Neuronal stem cell (in vitro differentiated cells): ENCODE data around the gene TAS1R2.

Experiments
- DNase-seq: peaks from one replicate; pipeline ENCODE4 v3.0.0-alpha.2; 2013; ENCODE audit warnings: low spot score
- H2AFZ ChIP-seq: one replicate; pipeline ENCODE4 v1.6.1; 2013; ENCODE audit warnings: mild to moderate bottlenecking, low read length, inconsistent platforms
- H2AK5ac ChIP-seq: 2 replicates; pipeline ENCODE4 v1.6.1; 2013; ENCODE audit warnings: low read depth, mild to moderate bottlenecking, inconsistent platforms, low read length, moderate library complexity, mixed read lengths
- H2BK120ac ChIP-seq: 2 replicates; pipeline ENCODE4 v1.6.1; 2013; ENCODE audit warnings: low read depth, mild to moderate bottlenecking, inconsistent platforms, low read length, moderate library complexity, mixed read lengths
- H2BK12ac ChIP-seq: one replicate; pipeline ENCODE4 v1.6.1; 2013; ENCODE audit warnings: low read length, inconsistent platforms
- H2BK15ac ChIP-seq: 2 replicates; pipeline ENCODE4 v1.6.1; 2013; ENCODE audit warnings: mild to moderate bottlenecking, low read length, inconsistent platforms, mixed read lengths
- H2BK5ac ChIP-seq: one replicate; pipeline ENCODE4 v1.6.1; 2013; ENCODE audit warnings: inconsistent platforms, mild to moderate bottlenecking, low read length, moderate library complexity
- H3K14ac ChIP-seq: one replicate; pipeline ENCODE4 v1.6.1; 2013; ENCODE audit warnings: low read length, inconsistent platforms
- H3K18ac ChIP-seq: 2 replicates; pipeline ENCODE4 v1.6.1; 2013; ENCODE audit warnings: low read length, inconsistent platforms
- H3K23ac ChIP-seq: 2 replicates; pipeline ENCODE4 v1.6.1; 2013; ENCODE audit warnings: low read depth, mild to moderate bottlenecking, mixed read lengths, low read length, inconsistent platforms; ENCODE audit not compliant: poor library complexity
- H3K27ac ChIP-seq: replicated peaks from 3 replicates; pipeline ENCODE4 v1.5.1; 2013; ENCODE audit warnings: low read length, inconsistent platforms
- H3K27me3 ChIP-seq, 3 experiments: 2 replicates each; pipeline ENCODE4 v1.6.1; 2013; ENCODE audit warnings: low read length in 3 of 3, mild to moderate bottlenecking in 2 of 3, inconsistent platforms in 1 of 3, low read depth in 1 of 3, mixed read lengths in 1 of 3, moderate library complexity in 1 of 3; ENCODE audit not compliant: control insufficient read depth in 3 of 3, insufficient read depth in 3 of 3
- H3K36me3 ChIP-seq, 2 donors: replicated peaks in 1 of 2; 2 replicates each; pipeline ENCODE4 v1.6.1; 2013; ENCODE audit warnings: low read length in 2 of 2; ENCODE audit not compliant: control insufficient read depth in 2 of 2, insufficient read depth in 2 of 2
- H3K4ac ChIP-seq: 2 replicates; pipeline ENCODE4 v1.6.1; 2013; ENCODE audit warnings: inconsistent platforms, mild to moderate bottlenecking, low read length, moderate library complexity
- H3K4me1 ChIP-seq, 2 donors: 1 replicate in 1 of 2; 2 replicates in 1 of 2; pipeline ENCODE4 v1.6.1; 2013; ENCODE audit warnings: low read length in 2 of 2, low read depth in 1 of 2; ENCODE audit not compliant: control insufficient read depth in 2 of 2, insufficient read depth in 1 of 2
- H3K4me2 ChIP-seq: one replicate; pipeline ENCODE4 v1.6.1; 2013; ENCODE audit warnings: mild to moderate bottlenecking, low read length, inconsistent platforms; ENCODE audit not compliant: insufficient read depth, poor library complexity, severe bottlenecking
- H3K4me3 ChIP-seq, 2 donors: 2 replicates each; pipeline ENCODE4 v1.5.1; 2013; ENCODE audit warnings: low read length in 2 of 2, mild to moderate bottlenecking in 2 of 2, inconsistent platforms in 1 of 2, moderate library complexity in 1 of 2
- H3K79me1 ChIP-seq: one replicate; pipeline ENCODE4 v1.6.1; 2013; ENCODE audit warnings: low read depth, mild to moderate bottlenecking, inconsistent platforms, low read length, moderate library complexity
- H3K9ac ChIP-seq: one replicate; pipeline ENCODE4 v1.6.1; 2013; ENCODE audit warnings: mild to moderate bottlenecking, low read depth, low read length, inconsistent platforms; ENCODE audit not compliant: poor library complexity
- H3K9me3 ChIP-seq, 2 donors: replicated peaks in 1 of 2; 2 replicates each; pipeline versions ENCODE3 to v1.6.1; 2013; ENCODE audit warnings: low read length in 2 of 2, mild to moderate bottlenecking in 2 of 2, inconsistent platforms in 1 of 2, low read depth in 1 of 2, mixed read lengths in 1 of 2, moderate library complexity in 1 of 2; ENCODE audit not compliant: control insufficient read depth in 2 of 2, insufficient read depth in 1 of 2
- H4K8ac ChIP-seq: one replicate; pipeline ENCODE4 v1.6.1; 2013; ENCODE audit warnings: low read depth, mild to moderate bottlenecking, inconsistent platforms, low read length, moderate library complexity
- H4K91ac ChIP-seq: one replicate; pipeline ENCODE4 v1.6.1; 2013; ENCODE audit warnings: low read length, low read depth, mild to moderate bottlenecking, inconsistent platforms; ENCODE audit not compliant: poor library complexity
- WGBS, 2 donors: extraction: QIAGEN DNeasy Blood & Tissue Kit; methylation state at CpG; one replicate each; pipeline ENCODE4 v1.1.7; 2013; ENCODE audit warnings: missing lambda C conversion rate in 2 of 2, mixed read lengths in 1 of 2; ENCODE audit not compliant: insufficient read length in 2 of 2, insufficient replicate concordance in 1 of 2; ENCODE audit errors: extremely low coverage in 2 of 2; 5-methylcytosine and 5-hydroxymethylcytosine counted together

The TAS1R2 gene

DNA sequence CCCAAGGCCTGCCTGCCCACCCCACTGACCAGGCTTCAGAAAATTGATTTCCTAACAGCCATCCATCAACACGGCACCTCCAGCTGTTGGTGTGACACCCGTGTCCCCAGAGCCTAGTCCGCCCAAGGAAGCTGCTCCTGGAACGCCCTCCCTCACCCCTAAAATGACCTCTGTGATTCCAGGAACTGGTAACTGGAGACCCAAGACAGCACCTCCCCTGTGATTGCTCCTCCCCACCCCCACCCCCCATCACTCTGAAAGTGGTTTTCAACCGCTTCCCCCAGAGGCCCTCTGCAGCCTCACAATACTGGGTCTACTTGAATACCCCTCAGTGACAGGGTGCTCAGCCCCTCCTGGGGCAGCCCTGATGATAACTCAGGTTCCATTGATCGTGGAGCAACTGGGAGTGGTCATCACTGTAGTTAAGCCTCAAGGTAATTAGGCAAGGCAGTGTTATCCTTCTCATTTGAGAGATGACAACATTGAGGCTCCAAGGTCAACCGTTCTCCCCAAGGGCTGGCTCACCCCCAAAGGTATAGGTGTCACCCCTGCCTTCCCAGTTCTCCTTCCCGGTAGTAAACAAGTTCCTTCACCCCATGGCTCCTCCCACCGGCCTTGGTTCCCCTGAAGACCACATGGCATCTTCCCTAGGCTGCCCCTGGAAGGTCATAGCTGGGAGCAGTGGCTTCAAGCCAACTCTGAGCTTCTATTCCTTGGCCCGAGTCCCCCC is 52.0 kb downstream of the TAS1R2 start:
- Histone ChIP-seq H3K27me3 (peaks cover 0 to 19% (median 0%) of the 10 kb centered on the region in 3 experiments), H3K79me1 (no peaks in the 10 kb centered on the region), H4K8ac (no peak overlapping the region), H3K14ac (no peak overlapping the region), H2BK12ac (no peak overlapping the region), H3K4me1 (peaks cover 0 to 6% of the 10 kb centered on the region in 2 donors), H3K9ac (no peak overlapping the region), H2AFZ (no peak overlapping the region), H3K27ac (no peak overlapping the region), H2BK5ac (no peak overlapping the region), H3K4ac (no peak overlapping the region), H4K91ac (no peak overlapping the region), H2BK15ac (no peak overlapping the region), H3K23ac (no peak overlapping the region), H3K36me3 (no peaks in the 10 kb centered on the region), H3K4me2 (no peak overlapping the region), H2AK5ac (peak overlapping the region; percentile 1), H3K18ac (no peak overlapping the region), H3K9me3 (no peaks in the 10 kb centered on the region), H3K4me3 (no peak overlapping the region), H2BK120ac (no peak overlapping the region)
- DNase-seq = no peak
- WGBS, 2 donors = no CpG with 5 or more reads among the region's 10 CpGs

DNA sequence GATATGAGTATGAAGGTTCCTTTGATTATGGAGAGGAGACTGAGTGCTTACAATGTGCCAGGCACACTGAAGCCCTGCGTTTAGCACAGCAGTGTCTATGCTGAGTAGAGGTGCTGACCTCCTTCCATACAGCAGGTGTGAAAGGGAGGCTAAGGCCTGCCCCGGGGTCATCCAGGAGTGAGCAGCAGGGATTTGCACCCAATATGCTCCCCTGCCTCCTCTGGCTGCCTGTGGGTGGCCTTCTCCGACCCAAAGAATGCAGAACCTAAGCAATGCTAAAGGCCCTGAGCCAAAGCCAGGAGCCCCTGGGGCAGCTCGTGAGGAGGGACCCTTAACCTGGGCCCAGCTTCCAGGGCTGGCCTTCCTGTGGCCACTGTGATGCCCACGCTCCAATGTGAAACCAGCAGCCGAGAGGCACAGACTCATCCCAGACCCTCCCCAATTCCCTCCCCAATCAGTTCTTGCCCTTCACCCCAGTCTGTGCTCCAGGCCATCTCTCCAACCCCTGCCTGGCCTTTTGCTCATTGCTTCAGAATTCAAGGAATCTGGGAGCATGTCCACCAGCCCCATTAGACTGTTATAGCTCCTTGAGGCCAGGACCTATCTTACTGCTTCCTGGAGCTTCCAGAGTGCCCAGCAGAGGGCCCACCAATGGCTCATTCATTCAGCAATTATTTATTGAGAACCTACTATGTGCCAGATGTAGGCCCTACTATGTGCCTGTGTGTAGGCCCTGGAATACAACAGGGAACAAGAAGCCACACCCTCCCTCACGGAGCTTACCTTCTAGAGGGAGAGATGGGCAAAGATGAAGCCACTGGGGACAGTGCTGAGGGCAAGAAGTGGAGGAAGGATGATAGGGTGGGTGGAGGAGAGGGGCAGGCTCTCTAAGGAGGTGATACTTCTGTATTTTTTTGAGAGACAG is 53.3 kb downstream of the TAS1R2 start:
- no CpG with 5 or more reads among the region's 7 CpGs for WGBS, 2 donors

DNA sequence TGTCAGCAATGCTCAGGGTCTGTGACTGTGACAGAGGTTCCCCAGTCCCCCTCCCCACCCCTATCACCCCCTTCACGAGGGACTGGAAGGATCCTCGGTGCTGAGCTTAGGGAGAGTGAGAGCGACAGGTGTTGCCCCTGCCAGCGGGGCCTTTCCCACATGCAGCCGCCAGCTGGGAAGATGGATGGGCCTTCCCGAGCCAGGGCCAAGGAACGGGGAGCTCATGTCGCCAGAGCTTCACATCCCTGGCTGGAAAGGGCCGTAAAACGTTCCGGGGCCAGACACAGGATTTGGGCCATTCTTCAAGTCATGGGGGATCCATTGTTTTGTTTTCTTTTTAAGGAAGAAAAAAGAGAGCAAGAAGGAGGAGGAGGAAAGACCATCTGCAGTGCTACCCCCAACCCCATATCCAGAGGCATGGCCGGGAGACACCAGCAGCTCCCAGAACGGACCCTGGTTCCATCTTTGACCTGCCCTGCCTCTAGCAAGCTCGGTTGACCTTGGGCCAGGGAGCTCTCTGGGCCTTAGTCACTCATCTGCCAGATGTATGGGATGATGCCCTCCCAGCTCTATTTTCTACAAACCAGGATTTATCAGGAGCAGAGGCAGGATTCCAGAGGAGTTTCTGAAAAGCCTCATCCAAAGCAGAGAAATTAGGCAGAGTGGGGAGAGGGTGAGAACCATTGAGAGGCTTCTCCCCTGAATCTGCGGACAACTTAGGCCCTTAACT is 54.1 kb downstream of the TAS1R2 start:
- Histone ChIP-seq H3K4ac (no peak overlapping the region), H2AFZ (no peak overlapping the region), H3K18ac (peak overlapping the region; percentile 71), H4K91ac (no peak overlapping the region), H2BK12ac (no peak overlapping the region), H3K9ac (no peak overlapping the region), H2AK5ac (peak overlapping the region; percentile 59), H4K8ac (no peak overlapping the region), H2BK15ac (no peak overlapping the region), H3K14ac (peak overlapping the region; percentile 31), H2BK5ac (no peak overlapping the region), H3K79me1 (no peaks in the 10 kb centered on the region), H3K23ac (no peak overlapping the region), H3K9me3 (no peaks in the 10 kb centered on the region), H2BK120ac (no peak overlapping the region), H3K36me3 (no peaks in the 10 kb centered on the region), H3K4me2 (no peak overlapping the region), H3K4me1 (peaks cover 0 to 6% of the 10 kb centered on the region in 2 donors), H3K27me3 (peaks cover 0 to 19% (median 0%) of the 10 kb centered on the region in 3 experiments), H3K27ac (no peak overlapping the region), H3K4me3 (no peak overlapping the region)
- DNase-seq = no peak
- WGBS, 2 donors = no CpG with 5 or more reads among the region's 15 CpGs

More for the DNA sequence above, 53.3 kb downstream of the TAS1R2 start:
- Histone ChIP-seq H2BK12ac (no peak overlapping the region), H3K4me3 (no peak overlapping the region), H3K14ac (no peak overlapping the region), H3K4ac (no peak overlapping the region), H3K27me3 (peaks cover 0 to 19% (median 0%) of the 10 kb centered on the region in 3 experiments), H3K18ac (no peak overlapping the region), H2BK15ac (no peak overlapping the region), H3K4me1 (peaks cover 0 to 6% of the 10 kb centered on the region in 2 donors), H2BK5ac (no peak overlapping the region), H3K4me2 (no peak overlapping the region), H2AK5ac (no peak overlapping the region), H3K36me3 (no peaks in the 10 kb centered on the region), H4K8ac (no peak overlapping the region), H3K23ac (no peak overlapping the region), H4K91ac (no peak overlapping the region), H2BK120ac (no peak overlapping the region), H3K9me3 (no peaks in the 10 kb centered on the region), H2AFZ (no peak overlapping the region), H3K27ac (no peak overlapping the region), H3K9ac (no peak overlapping the region), H3K79me1 (no peaks in the 10 kb centered on the region)
- no peak for DNase-seq
